Astrocyte (in vitro differentiated cells and primary cell): ENCODE results near the gene SMAP2. TPM values are rescaled to one million over a fixed set of nuclear protein-coding genes. Genes with fewer than 3 reads are reported as not detected.
"Not testable (repeated sequence)": the region's sequence is repeated elsewhere in the genome, so short reads cannot be mapped to it uniquely, and the experiment has no call there.

ENCODE experiments used
- DNase-seq: peaks from one replicate; pipeline ENCODE4 v3.0.0-alpha.2; 2010; ENCODE audit warnings: low read depth
- FAIRE-seq: peaks from 2 replicates; lab custom pipeline; 2011; peaks lifted over from hg19 to GRCh38; lab: Jason Lieb, UNC
- H2AFZ ChIP-seq: 2 replicates; pipeline ENCODE4 v1.6.0; 2012; ENCODE audit warnings: low read depth, low read length, inconsistent platforms
- H3K27ac ChIP-seq: 2 replicates; pipeline ENCODE4 v1.5.1; 2011; ENCODE audit warnings: low read depth, low read length, inconsistent platforms
- H3K27me3 ChIP-seq: 2 replicates; pipeline ENCODE4 v1.6.0; 2011; ENCODE audit warnings: low read length, inconsistent platforms; ENCODE audit not compliant: insufficient read depth
- H3K36me3 ChIP-seq: 2 replicates; pipeline ENCODE4 v1.5.1; 2011; ENCODE audit warnings: low read length, inconsistent platforms; ENCODE audit not compliant: insufficient read depth
- H3K4me1 ChIP-seq: 2 replicates; pipeline ENCODE4 v1.5.1; 2011; ENCODE audit warnings: low read length, inconsistent platforms; ENCODE audit not compliant: insufficient read depth
- H3K4me2 ChIP-seq: 2 replicates; pipeline ENCODE4 v1.6.0; 2012; ENCODE audit warnings: low read length, inconsistent platforms
- H3K4me3 ChIP-seq: 2 replicates; pipeline ENCODE4 v1.5.1; 2011; ENCODE audit warnings: low read depth, mild to moderate bottlenecking, low read length, inconsistent platforms; ENCODE audit not compliant: insufficient read depth
- H3K79me2 ChIP-seq: 2 replicates; pipeline ENCODE4 v1.6.0; 2012; ENCODE audit warnings: mild to moderate bottlenecking, low read length, inconsistent platforms; ENCODE audit not compliant: insufficient read depth
- H3K9ac ChIP-seq: 2 replicates; pipeline ENCODE4 v1.6.0; 2012; ENCODE audit warnings: mild to moderate bottlenecking, low read length, inconsistent platforms
- H3K9me3 ChIP-seq: 2 replicates; pipeline ENCODE4 v1.5.1; 2012; ENCODE audit warnings: low read depth, mild to moderate bottlenecking, low read length, inconsistent platforms; ENCODE audit not compliant: insufficient read depth
- H4K20me1 ChIP-seq: 2 replicates; pipeline ENCODE4 v1.6.0; 2012; ENCODE audit warnings: low read length, inconsistent platforms; ENCODE audit not compliant: insufficient read depth
- H3K27ac Mint-ChIP-seq: one replicate; pipeline ENCODE4 v1.8.0; 2021; ENCODE audit warnings: mild to moderate bottlenecking, mixed read lengths; ENCODE audit not compliant: unreplicated experiment
- H3K27me3 Mint-ChIP-seq: one replicate; pipeline ENCODE4 v1.8.0; 2021; ENCODE audit warnings: low read depth, mixed read lengths; ENCODE audit not compliant: unreplicated experiment
- H3K36me3 Mint-ChIP-seq: one replicate; pipeline ENCODE4 v1.8.0; 2021; ENCODE audit warnings: low read depth, mixed read lengths; ENCODE audit not compliant: unreplicated experiment
- H3K4me1 Mint-ChIP-seq: one replicate; pipeline ENCODE4 v1.8.0; 2021; ENCODE audit warnings: low read depth, mixed read lengths; ENCODE audit not compliant: unreplicated experiment
- H3K4me3 Mint-ChIP-seq: one replicate; pipeline ENCODE4 v1.8.0; 2021; ENCODE audit warnings: mild to moderate bottlenecking, moderate library complexity, mixed read lengths; ENCODE audit not compliant: unreplicated experiment
- H3K9me3 Mint-ChIP-seq: one replicate; pipeline ENCODE4 v1.8.0; 2021; ENCODE audit warnings: mild to moderate bottlenecking, mixed read lengths; ENCODE audit not compliant: unreplicated experiment
- EZH2 ChIP-seq: IDR thresholded peaks from 2 replicates; pipeline ENCODE4 v1.6.1; 2012; ENCODE audit warnings: mild to moderate bottlenecking, low read length, inconsistent platforms; ENCODE audit not compliant: insufficient read depth
- total RNA-seq: library from RNA; stranded (reverse); gene quantifications from 2 replicates; pipeline ENCODE4 v1.2.1, GENCODE V29; 2021
- TF ChIP-seq, protein P1 (sequence below): IDR thresholded peaks from 2 replicates; pipeline ENCODE4 v1.5.1; 2011; ENCODE audit warnings: low read depth, mild to moderate bottlenecking, inconsistent platforms, low read length, moderate library complexity; ENCODE audit not compliant: insufficient read depth

The SMAP2 gene
- total RNA-seq, 1 donor from 2014 or later = 16.8 TPM

- no peak for TF ChIP-seq EZH2
- TF ChIP-seq, protein P1, sequence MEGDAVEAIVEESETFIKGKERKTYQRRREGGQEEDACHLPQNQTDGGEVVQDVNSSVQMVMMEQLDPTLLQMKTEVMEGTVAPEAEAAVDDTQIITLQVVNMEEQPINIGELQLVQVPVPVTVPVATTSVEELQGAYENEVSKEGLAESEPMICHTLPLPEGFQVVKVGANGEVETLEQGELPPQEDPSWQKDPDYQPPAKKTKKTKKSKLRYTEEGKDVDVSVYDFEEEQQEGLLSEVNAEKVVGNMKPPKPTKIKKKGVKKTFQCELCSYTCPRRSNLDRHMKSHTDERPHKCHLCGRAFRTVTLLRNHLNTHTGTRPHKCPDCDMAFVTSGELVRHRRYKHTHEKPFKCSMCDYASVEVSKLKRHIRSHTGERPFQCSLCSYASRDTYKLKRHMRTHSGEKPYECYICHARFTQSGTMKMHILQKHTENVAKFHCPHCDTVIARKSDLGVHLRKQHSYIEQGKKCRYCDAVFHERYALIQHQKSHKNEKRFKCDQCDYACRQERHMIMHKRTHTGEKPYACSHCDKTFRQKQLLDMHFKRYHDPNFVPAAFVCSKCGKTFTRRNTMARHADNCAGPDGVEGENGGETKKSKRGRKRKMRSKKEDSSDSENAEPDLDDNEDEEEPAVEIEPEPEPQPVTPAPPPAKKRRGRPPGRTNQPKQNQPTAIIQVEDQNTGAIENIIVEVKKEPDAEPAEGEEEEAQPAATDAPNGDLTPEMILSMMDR = no peak
- peaks cover 9% of the 10 kb centered on the region for H3K27me3 ChIP-seq
- Mint-ChIP-seq H3K9me3 (peaks cover 13% of the 10 kb centered on the region), H3K4me3 (no peak overlapping the region), H3K36me3 (no peaks in the 10 kb centered on the region), H3K27ac (no peak overlapping the region), H3K27me3 (peaks cover 33% of the 10 kb centered on the region), H3K4me1 (no peaks in the 10 kb centered on the region)
- H4K20me1 ChIP-seq = no peaks in the 10 kb centered on the region
- H3K9me3 ChIP-seq = no peaks in the 10 kb centered on the region
- no peak overlapping the region for H3K4me3 ChIP-seq
- DNase-seq = no peak
- no peak overlapping the region for H3K4me2 ChIP-seq
- no peak overlapping the region for H3K27ac ChIP-seq
- no peak for FAIRE-seq
- H2AFZ ChIP-seq = no peak overlapping the region
- no peaks in the 10 kb centered on the region for H3K79me2 ChIP-seq
- no peaks in the 10 kb centered on the region for H3K4me1 ChIP-seq
- H3K36me3 ChIP-seq = no peaks in the 10 kb centered on the region
- no peak overlapping the region for H3K9ac ChIP-seq
These were observed 33.9 kb upstream of the SMAP2 start for GRCh38 chr1:40339420-40340323.

DNA sequence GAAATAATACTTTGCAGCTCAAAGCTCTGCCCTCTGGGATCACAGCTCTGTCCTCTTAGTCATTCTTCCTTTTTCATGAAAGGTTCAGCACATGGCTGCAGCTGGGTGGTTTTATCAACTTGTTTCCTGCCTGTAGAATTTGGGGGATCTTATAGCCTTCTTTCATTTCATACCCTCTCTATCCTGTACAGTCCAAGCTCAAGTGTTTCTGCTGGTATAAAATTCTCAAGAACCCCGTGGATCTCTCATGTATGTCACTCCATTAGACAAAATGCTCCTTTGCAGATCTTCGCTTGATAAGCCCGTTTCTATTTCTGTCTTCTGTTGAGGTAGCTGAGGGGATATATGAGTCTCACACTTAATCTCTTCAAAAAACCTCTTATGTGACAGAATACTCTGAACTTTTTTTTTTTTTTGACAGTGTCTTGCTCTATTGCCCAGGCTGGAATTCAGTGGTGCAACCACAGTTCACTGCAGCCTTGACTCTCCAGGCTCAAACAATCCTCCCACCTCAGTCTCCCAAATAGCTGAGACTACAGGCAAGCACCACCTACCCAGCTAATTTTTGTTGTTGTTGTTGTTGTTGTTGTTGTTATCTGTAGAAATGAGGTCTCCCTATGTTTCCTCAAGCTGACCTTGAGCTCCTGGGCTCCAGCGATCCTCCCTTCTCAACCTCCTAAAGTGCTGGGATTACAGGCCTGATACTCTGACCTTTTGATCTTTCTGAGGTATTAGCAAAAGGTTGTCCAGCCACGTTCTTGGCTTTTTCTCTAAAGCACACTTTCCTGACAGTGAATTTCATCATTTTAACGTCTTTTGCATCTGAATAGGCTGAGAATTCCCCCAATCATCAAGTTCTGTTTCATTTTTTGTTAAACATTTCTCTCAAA, 31.8 kb upstream of the SMAP2 start:
- Histone ChIP-seq H3K27me3 (peaks cover 9% of the 10 kb centered on the region), H3K36me3 (no peaks in the 10 kb centered on the region), H3K4me3 (no peak overlapping the region), H4K20me1 (no peaks in the 10 kb centered on the region), H3K79me2 (no peaks in the 10 kb centered on the region), H3K4me1 (no peaks in the 10 kb centered on the region), H2AFZ (no peak overlapping the region), H3K27ac (no peak overlapping the region), H3K9me3 (no peaks in the 10 kb centered on the region), H3K4me2 (no peak overlapping the region), H3K9ac (no peak overlapping the region)
- peaks cover 13% of the 10 kb centered on the region for H3K9me3 Mint-ChIP-seq
- FAIRE-seq (no peak), DNase-seq (no peak)
- H3K4me3 Mint-ChIP-seq = no peak overlapping the region
- no peak overlapping the region for H3K27ac Mint-ChIP-seq
- no peaks in the 10 kb centered on the region for H3K4me1 Mint-ChIP-seq
- TF ChIP-seq EZH2 = no peak
- no peaks in the 10 kb centered on the region for H3K36me3 Mint-ChIP-seq
- H3K27me3 Mint-ChIP-seq = peaks cover 31% of the 10 kb centered on the region

GRCh38 chr1:40342381-40342717, 31.2 kb upstream of the SMAP2 start:
- not testable (repeated sequence) for H3K27ac Mint-ChIP-seq, H2AFZ ChIP-seq, H3K4me2 ChIP-seq, H3K4me3 Mint-ChIP-seq, FAIRE-seq, H3K36me3 Mint-ChIP-seq, DNase-seq, H3K4me1 ChIP-seq, H3K27me3 ChIP-seq, H4K20me1 ChIP-seq, H3K9ac ChIP-seq, H3K9me3 ChIP-seq, H3K36me3 ChIP-seq, H3K79me2 ChIP-seq, H3K4me3 ChIP-seq, H3K4me1 Mint-ChIP-seq, H3K27ac ChIP-seq
- H3K9me3 Mint-ChIP-seq = peaks cover 13% of the 10 kb centered on the region
- H3K27me3 Mint-ChIP-seq = peaks cover 31% of the 10 kb centered on the region
